ENCODE measurements around the gene TTC23L.

Gene TTC23L, protein sequence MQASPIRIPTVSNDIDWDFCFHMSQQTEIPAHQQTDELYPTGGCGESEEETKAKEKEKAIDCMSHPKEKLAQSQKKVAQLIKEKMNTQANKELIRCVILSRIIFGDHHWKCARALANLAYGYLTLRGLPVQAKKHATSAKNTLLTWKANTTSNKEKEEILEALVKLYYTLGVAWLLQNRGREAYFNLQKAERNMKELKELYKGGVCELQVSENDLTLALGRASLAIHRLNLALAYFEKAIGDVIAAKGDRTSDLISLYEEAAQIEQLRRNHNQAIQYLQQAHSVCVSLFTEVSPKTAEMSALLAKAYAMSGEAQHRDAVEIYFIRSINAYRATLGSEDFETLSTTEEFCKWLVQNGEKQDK

DNA sequence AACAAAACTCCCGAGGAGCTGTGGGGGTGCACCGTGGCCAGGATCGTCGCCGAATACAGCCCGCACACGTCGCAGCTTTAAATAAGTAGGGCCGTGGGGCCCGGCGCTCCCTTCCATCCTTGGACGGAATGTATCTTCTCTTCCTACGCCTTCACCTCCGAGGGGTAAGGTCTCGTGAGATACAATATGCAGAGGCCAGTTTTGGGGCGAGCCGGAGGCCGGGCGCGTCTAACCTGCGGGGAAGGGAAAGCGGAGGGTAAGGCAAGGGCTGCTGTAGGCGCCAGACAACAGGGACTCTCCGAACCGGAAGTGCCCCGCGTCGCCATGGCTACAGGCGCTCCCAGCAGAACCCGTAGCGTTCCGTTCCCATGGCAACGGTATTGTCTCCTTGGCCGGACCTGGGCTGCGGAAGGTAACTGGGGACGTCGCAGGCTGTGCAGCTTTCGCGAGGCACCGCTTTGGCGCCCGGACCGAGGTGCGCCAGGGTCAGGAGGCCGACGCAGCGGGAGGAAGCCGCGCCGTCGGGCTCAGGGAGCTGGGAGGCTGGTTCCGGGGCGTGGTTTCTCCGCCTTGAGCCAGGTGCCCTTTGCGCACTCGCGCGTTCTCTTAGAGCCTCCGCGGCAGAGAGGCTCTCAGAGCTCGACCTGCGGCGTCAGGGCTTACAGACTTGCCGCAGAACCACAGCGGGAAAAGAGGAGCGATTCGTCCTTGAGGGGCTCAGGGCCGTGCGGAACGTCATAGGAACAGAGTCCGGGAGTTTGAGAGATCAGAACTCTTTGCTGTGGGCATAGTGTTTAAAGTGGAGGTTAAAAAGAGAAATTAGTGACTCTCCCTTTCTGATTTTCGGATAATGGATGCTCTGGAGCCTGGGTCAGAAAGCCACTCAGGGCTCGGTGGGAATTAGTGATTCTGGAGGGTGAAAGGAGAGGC is at the start of gene TTC23L:
Gene TTC23L (plus strand): TSS at position 380 of the 930 bp plus-strand sequence. CDS start 1,508 bp downstream, outside the sequence.
- Mint-ChIP-seq H3K9me3 (ENCODE audit: low read depth) (no peaks in the 10 kb centered on the region), H3K27me3 (no peaks in the 10 kb centered on the region), H3K4me1 (ENCODE audit: low read depth) (peaks cover 10% of the 10 kb centered on the region), H3K4me3 (peak within 1 kb of the TSS; percentile 94), H3K27ac (peak within 1 kb of the TSS; percentile 91), H3K36me3 (no peaks in the 10 kb centered on the region)

DNA sequence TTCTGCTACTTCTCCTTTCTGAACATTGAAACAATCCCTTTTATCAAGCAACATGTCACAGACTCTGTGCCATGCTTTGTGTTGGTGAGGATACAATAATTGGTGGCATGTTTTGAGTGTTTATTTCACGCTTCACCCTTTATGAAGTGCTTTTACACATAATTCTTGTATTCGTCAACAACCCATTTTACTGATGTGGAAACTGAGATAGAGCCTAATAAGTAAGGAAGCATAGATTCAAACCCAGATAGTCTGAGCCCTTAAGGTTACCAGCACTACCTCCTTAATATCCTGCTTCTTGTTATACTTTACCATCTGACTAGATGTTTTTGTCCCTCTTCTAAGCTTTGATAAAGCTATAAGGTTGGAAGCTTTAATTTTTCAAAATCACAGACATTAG is 49.3 kb upstream of the TTC23L start:
- Mint-ChIP-seq H3K27me3 (peaks cover 5% of the 10 kb centered on the region), H3K4me3 (no peak overlapping the region), H3K9me3 (ENCODE audit: low read depth) (peaks cover 4% of the 10 kb centered on the region), H3K27ac (no peak overlapping the region), H3K4me1 (ENCODE audit: low read depth) (no peaks in the 10 kb centered on the region), H3K36me3 (no peaks in the 10 kb centered on the region)

DNA sequence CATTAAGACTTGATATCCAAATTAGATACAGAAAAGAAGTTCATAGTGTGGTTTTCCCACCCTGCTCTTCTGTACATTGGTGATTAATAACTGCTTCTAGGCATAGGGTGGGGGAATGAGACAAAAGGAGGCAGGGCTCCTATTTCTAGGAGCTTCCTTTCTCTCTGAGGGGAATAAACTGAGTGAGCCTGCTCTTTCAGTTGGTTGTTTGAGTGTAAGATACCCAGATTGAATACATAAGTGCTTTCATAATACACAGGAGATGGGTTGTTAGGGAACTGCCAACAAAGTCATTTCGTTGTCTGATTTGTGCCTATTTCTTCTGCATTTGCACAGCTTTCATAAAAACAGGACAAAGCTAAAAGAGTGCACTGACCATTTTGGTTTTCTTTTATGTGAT is 48.9 kb upstream of the TTC23L start:
- Mint-ChIP-seq H3K4me1 (ENCODE audit: low read depth) (no peaks in the 10 kb centered on the region), H3K27me3 (peaks cover 5% of the 10 kb centered on the region), H3K4me3 (no peak overlapping the region), H3K27ac (no peak overlapping the region), H3K9me3 (ENCODE audit: low read depth) (peaks cover 4% of the 10 kb centered on the region), H3K36me3 (no peaks in the 10 kb centered on the region)

DNA sequence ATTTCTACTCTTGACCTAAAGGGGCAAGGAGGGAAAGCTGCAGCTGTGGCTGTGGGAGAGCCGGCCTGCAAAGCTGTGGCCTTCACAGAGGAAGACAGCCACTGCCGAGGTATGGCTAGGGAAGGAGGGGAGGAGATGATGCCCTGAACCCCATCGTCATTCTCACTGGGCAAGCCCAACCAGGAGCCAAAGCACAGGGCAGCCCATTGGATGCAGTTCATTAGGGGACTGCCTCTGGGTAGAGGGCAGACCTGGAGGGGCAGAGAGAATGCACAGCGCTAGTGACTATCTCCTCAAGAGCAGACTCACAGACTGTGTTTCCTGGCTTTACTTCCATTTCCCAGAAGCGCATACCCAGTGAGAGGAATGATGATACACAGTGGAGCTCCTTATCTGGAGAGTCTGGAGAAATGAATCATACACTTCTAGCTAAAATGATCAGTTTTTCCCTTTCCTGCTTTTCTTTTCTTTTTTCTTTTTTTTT is 47.2 kb upstream of the TTC23L start:
- Mint-ChIP-seq H3K4me3 (no peak overlapping the region), H3K4me1 (ENCODE audit: low read depth) (no peaks in the 10 kb centered on the region), H3K27ac (no peak overlapping the region), H3K36me3 (no peaks in the 10 kb centered on the region), H3K27me3 (peaks cover 5% of the 10 kb centered on the region), H3K9me3 (ENCODE audit: low read depth) (peaks cover 4% of the 10 kb centered on the region)

DNA sequence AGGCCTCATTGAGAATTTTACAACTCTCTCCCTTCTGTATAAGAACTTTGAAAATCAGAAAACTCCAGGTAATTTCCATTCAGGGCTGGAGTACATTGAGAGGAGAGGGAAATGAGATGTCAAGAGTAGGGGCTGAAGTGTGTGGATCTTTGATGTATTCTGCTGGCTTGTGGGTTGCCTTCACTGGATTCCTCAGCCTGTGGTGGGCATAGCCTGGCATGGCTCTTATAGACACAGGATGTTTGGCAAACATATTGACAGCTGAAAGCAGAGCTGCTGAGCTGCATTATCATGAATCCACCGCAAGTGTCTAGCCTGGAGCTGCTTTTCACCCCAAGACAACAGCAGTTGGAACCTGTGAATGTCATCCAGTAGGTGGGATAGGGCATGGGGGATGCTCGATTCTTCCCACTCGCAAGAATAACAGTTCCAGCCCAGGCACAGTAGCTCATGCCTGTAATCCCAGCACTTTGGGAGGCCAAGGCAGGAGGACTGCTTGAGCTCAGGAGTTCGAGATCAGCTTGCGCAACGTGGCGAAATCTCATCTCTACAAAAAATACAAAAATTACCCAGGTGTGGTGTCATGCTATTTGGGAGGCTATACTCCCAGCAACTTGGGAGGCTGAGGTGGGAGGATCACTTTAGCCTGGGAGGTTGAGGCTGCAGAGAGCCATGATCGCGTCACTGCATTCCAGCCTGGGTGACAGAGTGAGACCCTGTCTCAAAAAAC is 36.0 kb upstream of the TTC23L start:
- no peaks in the 10 kb centered on the region for H3K4me1 Mint-ChIP-seq (ENCODE audit: low read depth)
- H3K27ac Mint-ChIP-seq = no peak overlapping the region
- H3K4me3 Mint-ChIP-seq = no peak overlapping the region
- peaks cover 1% of the 10 kb centered on the region for H3K27me3 Mint-ChIP-seq
- H3K36me3 Mint-ChIP-seq = no peaks in the 10 kb centered on the region
- H3K9me3 Mint-ChIP-seq (ENCODE audit: low read depth) = no peaks in the 10 kb centered on the region

DNA sequence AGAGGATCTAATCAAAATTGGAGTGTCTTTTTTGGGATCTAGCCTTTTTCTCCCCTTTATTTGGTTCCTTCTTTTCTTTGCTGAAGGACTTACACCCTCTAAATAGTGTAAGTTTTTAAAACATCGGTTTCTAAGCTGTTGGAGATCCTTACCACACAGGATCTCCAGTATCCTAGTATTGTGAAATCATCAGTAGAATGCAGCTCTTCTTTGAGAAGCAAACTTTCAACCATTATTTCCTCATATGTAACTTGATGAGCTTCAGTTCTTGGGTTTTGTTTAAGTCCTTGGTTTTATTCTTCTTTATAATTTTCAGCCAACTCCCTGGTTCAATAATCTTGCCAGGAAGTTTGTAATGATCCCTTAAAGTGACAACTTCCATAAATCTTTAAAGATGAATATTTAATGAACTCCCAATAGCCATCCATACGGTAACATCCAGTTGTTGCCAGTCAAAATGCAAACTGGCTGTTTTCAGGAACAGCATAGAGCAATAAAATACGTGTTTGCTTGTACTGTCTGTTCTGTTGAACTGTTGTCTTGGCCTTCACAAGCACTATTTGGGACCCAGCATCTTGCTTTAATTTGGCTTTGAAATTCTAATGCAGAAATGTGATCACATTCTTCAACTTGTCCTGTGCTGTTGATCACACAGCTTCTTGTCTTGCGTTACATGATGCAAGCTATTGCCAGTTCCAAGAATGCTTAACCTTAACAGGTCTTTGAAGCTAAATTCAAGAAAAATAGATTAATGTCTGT is 34.8 kb upstream of the TTC23L start:
- Mint-ChIP-seq H3K36me3 (no peaks in the 10 kb centered on the region), H3K4me3 (no peak overlapping the region), H3K9me3 (ENCODE audit: low read depth) (no peaks in the 10 kb centered on the region), H3K27ac (no peak overlapping the region), H3K27me3 (peaks cover 1% of the 10 kb centered on the region), H3K4me1 (ENCODE audit: low read depth) (no peaks in the 10 kb centered on the region)

DNA sequence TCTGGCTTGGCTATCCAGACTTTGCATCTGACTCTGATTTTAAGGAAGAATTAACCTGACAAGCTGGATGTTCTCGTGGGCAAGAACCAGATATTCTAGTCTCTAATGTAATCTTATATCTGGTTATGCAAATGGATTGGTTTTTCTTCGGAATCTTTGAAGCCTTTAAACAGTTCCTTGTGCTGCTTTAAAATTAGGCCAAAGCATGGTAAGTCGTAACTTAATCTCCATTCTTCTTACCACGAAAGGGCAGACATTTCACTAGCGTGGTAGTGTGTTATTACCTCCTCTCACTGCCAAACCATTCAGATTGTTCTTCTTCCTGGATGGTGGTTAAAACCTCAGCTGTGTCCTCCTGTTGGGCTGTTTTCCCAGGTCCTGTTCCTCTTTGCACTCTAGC is 34.1 kb upstream of the TTC23L start:
- Mint-ChIP-seq H3K4me3 (no peak overlapping the region), H3K27ac (no peak overlapping the region), H3K36me3 (no peaks in the 10 kb centered on the region), H3K27me3 (peaks cover 1% of the 10 kb centered on the region), H3K9me3 (ENCODE audit: low read depth) (no peaks in the 10 kb centered on the region), H3K4me1 (ENCODE audit: low read depth) (no peaks in the 10 kb centered on the region)

DNA sequence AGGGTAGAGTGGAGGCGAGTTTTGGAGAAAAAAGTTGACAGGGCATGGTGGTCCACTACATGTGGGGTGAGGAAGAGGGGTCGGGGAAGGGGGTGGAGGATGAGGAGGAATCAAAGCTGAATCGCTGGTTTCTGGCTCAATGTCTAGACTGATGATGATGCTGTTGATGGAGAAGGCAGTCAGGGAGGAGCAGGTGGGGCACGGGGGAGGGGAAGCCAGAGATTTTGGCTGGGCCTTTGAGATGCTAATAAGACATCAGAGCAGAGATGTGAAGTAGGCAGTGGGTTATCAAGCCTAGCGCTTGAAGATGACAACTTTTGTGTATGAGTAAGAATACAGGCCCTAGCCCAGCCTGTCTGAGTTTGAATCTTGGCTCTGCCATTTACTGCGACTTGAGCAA is 32.4 kb upstream of the TTC23L start:
- no peaks in the 10 kb centered on the region for H3K36me3 Mint-ChIP-seq
- no peak overlapping the region for H3K4me3 Mint-ChIP-seq
- no peaks in the 10 kb centered on the region for H3K27me3 Mint-ChIP-seq
- no peaks in the 10 kb centered on the region for H3K9me3 Mint-ChIP-seq (ENCODE audit: low read depth)
- H3K4me1 Mint-ChIP-seq (ENCODE audit: low read depth) = no peaks in the 10 kb centered on the region
- H3K27ac Mint-ChIP-seq = no peak overlapping the region

DNA sequence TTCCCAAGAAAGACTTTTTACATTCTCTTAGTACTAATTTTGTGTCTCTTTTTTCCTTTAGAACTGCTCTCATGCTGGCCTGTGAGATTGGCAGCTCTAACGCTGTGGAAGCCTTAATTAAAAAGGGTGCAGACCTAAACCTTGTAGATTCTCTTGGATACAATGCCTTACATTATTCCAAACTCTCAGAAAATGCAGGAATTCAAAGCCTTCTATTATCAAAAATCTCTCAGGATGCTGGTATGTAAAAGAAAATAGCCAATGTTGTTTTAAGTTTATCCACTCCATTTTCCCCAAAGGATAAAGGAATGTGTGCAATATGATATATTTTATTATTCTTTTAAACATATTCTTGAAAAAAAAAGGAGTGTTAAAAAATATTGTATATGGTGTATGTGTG is 27.3 kb upstream of the TTC23L start:
- H3K4me1 Mint-ChIP-seq (ENCODE audit: low read depth) = no peaks in the 10 kb centered on the region

DNA sequence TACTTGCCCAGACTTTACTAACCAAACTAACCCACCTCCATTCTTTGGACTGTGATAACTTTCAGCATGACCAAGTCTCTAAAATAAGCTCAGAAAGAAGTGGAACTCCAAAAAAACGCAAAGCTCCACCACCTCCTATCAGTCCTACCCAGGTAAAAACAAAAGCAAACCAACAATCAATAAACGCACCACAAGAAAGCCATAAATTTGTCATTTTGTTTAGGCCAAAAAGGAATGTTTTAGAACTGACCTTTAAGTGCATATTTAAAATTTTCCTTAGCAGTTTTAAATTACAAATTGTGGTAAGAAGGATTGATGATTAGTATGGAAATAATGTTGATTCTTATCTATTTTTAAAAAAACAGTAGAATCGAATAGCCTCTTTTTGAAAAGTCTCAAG is 25.5 kb upstream of the TTC23L start:
- Mint-ChIP-seq H3K36me3 (no peaks in the 10 kb centered on the region), H3K27me3 (no peaks in the 10 kb centered on the region), H3K27ac (no peak overlapping the region), H3K9me3 (ENCODE audit: low read depth) (no peaks in the 10 kb centered on the region), H3K4me1 (ENCODE audit: low read depth) (no peaks in the 10 kb centered on the region), H3K4me3 (no peak overlapping the region)

More for the DNA sequence above, 27.3 kb upstream of the TTC23L start:
- Mint-ChIP-seq H3K27ac (no peak overlapping the region), H3K9me3 (ENCODE audit: low read depth) (no peaks in the 10 kb centered on the region), H3K36me3 (no peaks in the 10 kb centered on the region), H3K27me3 (no peaks in the 10 kb centered on the region), H3K4me3 (no peak overlapping the region)

DNA sequence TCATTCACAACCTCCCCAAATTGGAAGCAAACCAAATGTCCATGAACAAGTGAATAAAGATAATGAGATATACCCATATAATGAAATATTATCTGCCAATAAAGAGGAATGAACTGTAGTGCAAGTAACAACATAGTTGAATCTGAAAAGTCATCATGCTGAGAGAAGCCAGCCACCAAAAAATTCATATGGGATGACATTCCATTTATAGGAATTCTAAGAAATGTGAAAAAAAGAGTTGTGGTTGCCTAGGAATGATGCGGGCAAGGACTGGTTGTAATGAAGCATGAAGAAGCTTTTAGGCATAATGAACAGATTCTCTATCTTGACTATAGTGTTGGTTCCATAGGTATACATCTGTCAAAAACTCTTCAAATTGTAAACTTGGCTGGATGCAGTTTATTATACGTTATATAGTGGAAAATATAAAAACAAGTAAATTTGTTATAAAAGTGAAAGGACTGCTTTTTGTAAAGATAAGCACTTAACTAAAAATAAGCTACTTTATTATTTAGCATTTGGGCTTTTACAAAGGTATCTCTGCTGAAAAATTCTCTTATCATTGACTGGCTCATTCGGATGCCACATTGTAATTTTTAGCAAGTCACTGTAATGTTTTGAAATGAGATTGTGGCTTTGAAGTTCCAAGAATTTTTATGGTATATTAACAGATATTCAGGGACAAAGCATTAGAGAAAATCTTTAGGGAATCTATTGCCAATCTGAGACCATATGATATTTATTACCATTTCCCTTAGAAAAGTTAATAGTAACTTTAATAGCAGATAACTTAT is 21.2 kb upstream of the TTC23L start:
- no peaks in the 10 kb centered on the region for H3K9me3 Mint-ChIP-seq (ENCODE audit: low read depth)
- H3K27ac Mint-ChIP-seq = no peak overlapping the region
- H3K27me3 Mint-ChIP-seq = peaks cover 2% of the 10 kb centered on the region
- no peaks in the 10 kb centered on the region for H3K4me1 Mint-ChIP-seq (ENCODE audit: low read depth)
- no peak overlapping the region for H3K4me3 Mint-ChIP-seq
- no peaks in the 10 kb centered on the region for H3K36me3 Mint-ChIP-seq

DNA sequence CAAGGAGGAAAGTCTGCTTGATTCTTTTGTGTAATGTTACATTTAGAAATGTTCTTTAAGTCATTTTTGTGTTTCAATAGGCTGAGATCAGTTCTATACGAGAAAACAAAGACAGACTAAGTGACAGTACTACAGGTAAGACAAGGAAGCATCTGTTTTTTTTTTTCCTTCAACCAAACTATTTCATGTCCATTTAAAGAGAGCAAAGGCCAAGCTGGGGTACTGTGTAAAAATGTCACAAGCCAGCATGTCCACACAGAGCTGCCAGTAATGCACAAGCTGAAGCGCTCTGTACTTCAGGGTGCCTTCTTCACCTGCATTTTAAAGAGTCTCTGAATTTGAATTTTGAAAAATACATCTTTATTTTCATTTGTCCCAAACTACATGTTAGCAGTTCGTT is 20.2 kb upstream of the TTC23L start:
- H3K4me1 Mint-ChIP-seq (ENCODE audit: low read depth) = no peaks in the 10 kb centered on the region
- H3K36me3 Mint-ChIP-seq = no peaks in the 10 kb centered on the region
- H3K27me3 Mint-ChIP-seq = peaks cover 4% of the 10 kb centered on the region
- no peaks in the 10 kb centered on the region for H3K9me3 Mint-ChIP-seq (ENCODE audit: low read depth)
- H3K4me3 Mint-ChIP-seq = no peak overlapping the region
- H3K27ac Mint-ChIP-seq = no peak overlapping the region

DNA sequence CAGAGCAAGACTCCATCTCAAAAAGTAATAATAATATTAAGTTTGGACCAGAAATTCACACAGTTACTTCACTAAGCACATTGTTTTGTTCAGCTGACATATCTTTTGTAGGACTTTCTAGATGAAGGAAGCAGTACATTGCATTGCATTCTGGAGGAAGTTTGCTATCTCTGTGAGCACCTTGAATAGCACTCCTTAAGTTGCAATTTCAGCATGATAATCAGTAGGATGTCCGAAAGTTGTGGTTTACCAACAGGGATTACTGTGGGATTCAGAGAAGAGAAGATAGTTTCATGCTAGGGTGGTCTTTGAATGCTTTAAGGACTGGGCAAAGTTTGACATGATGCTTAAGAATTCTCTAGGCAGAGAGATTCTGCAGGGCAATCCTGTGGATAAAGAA is 18.4 kb upstream of the TTC23L start:
- Mint-ChIP-seq H3K36me3 (no peaks in the 10 kb centered on the region), H3K4me1 (ENCODE audit: low read depth) (no peaks in the 10 kb centered on the region), H3K27me3 (peaks cover 7% of the 10 kb centered on the region), H3K4me3 (no peak overlapping the region), H3K27ac (no peak overlapping the region), H3K9me3 (ENCODE audit: low read depth) (no peaks in the 10 kb centered on the region)

Data from activated naive CD8-positive, alpha-beta T cell (primary cell).